VCaP (cell line): ENCODE results near the gene RAD9B.

ENCODE experiments used
- H3K27ac ChIP-seq: fragments of 450-650 bp; 2 replicates; pipeline ENCODE4 v1.5.1; 2017
- TF ChIP-seq, protein P1 (sequence below): fragments of 450-650 bp; conservative IDR thresholded peaks from 2 replicates; pipeline ENCODE4 v1.5.1; 2017; ENCODE audit warnings: mild to moderate bottlenecking, moderate library complexity

RAD9B gene

DNA sequence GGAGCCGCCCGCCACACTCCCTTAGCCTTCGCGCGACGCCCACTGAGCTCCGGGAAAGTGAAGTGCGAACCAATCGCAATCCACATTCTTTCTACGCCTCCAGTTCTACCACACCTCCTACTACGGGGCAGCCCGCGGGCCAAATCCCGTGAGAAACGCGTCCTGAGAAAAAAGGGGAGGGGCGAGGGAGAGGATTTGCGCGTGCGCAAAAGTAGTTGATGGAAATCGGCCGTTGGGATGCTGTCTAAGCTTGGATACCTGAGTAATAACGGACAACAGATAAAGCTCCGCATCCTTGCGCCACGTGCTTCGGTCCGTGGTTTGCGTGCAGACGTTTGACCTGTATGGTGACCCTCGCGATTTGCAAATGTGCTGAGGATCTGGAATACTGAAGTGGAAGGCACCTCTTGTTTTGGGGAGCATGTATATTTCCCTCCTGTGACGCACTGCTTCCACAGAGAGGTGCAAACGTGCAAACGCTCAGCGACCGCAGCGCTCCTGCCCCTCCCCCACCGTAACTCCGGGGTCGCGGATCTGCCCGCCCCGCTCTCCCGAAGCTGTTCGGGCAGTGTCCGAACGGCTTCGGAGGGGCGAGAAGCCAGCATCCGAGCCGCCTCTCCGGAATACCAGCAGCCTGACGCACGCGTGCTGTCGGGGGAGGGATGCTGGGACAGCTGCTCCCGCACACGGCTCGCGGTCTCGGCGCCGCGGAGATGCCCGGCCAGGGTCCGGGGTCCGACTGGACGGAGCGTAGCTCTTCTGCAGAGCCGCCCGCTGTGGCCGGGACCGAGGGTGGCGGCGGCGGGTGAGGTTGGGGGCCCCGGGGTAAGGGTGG, 33.7 kb upstream of the RAD9B start, which contains the start of the genes FAM216A and GPN3:
TSS of gene FAM216A (plus strand) at position 632 of the 835 bp plus-strand sequence. CDS start at position 663, 31 bp downstream.
TSS of gene GPN3 (minus strand) at position 44 of the 835 bp plus-strand sequence. CDS start 54 bp downstream, outside the sequence.
- TF ChIP-seq, protein P1, sequence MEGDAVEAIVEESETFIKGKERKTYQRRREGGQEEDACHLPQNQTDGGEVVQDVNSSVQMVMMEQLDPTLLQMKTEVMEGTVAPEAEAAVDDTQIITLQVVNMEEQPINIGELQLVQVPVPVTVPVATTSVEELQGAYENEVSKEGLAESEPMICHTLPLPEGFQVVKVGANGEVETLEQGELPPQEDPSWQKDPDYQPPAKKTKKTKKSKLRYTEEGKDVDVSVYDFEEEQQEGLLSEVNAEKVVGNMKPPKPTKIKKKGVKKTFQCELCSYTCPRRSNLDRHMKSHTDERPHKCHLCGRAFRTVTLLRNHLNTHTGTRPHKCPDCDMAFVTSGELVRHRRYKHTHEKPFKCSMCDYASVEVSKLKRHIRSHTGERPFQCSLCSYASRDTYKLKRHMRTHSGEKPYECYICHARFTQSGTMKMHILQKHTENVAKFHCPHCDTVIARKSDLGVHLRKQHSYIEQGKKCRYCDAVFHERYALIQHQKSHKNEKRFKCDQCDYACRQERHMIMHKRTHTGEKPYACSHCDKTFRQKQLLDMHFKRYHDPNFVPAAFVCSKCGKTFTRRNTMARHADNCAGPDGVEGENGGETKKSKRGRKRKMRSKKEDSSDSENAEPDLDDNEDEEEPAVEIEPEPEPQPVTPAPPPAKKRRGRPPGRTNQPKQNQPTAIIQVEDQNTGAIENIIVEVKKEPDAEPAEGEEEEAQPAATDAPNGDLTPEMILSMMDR, result no peak

DNA sequence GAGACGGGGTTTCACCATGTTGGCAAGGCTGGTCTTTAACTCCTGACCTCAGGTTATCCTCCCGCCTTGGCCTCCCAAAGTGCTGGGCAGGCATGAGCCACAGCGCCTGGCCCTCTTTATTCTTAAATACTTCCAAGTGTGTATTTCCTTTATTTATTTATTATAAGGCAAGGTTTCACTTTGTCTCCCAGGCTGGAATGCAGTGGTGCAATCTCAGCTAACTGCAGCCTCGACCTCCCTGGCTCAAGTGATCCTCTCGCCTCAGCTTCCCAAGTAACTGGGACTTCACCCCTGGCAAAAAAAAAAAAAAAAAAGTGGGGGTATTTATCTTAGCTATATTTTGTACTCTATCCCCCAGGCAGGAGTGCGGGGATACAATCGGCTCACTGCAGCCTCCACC, 26.7 kb upstream of the RAD9B start:
- no peak overlapping the region for H3K27ac ChIP-seq
- TF ChIP-seq, protein P1, result no peak

More for the DNA sequence above, 33.7 kb upstream of the RAD9B start, which contains the start of the genes FAM216A and GPN3:
- H3K27ac ChIP-seq, result peak within 1 kb of the TSS; percentile 99

DNA sequence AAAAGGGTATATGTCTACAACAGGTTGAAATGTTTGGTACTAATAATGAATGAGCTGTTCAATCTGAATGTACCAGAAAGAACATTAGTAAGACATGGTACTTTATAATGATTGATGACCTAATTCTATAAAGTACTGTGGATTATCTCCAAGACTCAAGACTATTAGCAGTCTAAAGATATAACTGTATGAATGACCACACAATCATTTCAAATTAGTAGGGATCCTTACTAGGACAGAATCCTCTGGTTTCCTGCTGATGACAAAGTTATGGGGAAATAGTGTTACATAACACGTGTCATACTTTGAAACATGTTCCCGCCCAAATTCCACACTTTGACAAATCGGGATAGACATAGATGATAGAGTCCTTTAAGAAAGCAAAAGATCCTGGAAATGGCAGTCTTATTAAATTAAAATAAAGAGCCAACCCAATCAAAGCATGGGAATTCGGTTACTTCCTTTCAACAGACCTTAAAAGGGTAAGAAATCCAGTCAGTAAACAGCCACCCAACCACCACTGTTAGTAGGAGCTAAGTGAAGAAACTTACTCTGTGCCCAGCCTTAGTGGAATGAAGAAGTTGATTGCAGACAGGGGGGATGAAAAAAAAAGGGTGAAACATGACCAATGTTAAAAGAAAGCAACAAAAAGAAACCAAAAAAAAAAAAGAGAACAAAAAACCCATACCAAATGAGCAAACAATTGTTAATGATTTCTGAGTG, 3.0 kb upstream of the RAD9B start:
- TF ChIP-seq, protein P1, result no peak
- H3K27ac ChIP-seq, result no peak overlapping the region

DNA sequence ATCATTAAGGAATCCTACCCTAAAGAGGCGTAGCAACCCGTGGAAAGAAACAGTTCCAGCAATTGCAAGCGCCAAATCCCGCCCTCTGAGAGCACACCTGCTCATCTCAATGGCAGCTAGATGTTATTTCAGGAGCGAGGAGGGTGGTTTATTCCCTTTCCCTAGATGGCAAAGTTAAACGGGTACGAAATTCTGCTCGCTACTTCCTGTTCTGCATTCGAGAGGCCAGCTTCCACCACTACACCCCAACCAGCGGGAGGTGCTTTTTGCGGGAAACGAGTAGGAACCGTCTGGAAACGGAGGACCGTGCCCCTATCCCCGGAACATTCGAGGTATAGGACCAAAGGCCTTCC, 756 bp upstream of the RAD9B start:
- TF ChIP-seq, protein P1, result no peak
- peak overlapping the region; percentile 88 for H3K27ac ChIP-seq

DNA sequence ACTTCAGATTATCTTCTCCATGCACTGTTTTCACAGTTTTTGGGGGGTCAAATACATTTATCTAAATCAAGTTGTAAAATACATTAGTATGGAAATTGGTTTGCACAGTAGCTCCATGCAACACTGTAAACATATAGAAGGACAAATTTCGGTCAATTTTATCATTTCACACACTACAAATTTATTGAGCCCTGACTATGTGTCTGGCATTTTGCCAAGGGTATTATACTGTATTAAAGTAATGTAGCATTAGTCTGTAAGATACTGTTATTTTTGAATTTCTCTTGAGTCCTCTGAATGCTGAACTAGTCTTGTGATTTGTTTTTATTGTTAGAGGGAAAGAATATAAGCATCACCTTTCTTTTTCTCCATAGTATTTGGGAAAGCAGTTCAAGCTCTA, 1.3 kb downstream of the RAD9B start:
- H3K27ac ChIP-seq, result no peak overlapping the region
- TF ChIP-seq, protein P1, result no peak

DNA sequence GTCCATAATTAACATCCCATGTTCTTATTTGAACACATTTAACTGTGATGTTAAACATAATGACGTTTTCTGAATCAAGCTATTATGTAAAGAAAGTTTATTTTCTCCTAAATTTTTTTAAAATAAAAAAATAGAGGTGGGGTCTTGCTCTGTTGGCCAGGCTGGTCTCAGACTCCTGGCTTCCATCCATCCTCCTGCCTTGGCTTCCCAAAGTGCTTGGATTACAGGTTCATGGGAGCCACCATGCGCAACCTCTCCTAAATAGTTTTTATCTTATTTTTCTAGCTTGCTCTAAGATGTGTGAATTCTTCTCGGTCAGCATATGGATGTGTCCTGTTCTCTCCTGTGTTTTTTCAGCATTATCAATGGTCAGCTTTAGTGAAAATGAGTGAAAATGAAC, 3.2 kb downstream of the RAD9B start:
- TF ChIP-seq, protein P1, result no peak

DNA sequence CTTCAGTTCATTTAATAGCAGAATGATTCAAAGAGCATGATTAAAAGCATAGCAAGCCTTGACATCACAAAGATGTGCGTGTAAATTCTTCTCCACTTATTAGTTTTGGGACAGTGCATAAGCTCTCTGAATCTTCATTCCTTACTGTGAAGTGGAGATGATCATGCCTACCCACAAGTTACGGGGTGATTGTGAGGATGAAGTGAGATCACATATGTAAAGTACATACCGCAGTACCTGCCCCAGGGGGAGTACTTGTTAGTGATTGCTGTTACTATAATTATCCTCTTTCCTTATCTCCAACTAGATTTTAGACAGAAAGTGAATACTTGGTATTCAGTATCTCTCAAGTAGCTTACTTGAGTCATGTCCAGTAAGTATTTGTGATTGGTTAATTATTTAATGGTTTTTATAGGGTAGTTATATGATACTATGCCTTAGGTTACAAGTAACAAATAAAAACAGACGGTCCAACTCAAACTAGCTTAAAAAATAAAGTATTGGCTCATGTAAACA, 6.0 kb downstream of the RAD9B start:
- TF ChIP-seq, protein P1, result no peak
- no peak overlapping the region for H3K27ac ChIP-seq

More for the DNA sequence above, 3.2 kb downstream of the RAD9B start:
- H3K27ac ChIP-seq, result no peak overlapping the region
